Measurements from ENCODE around the gene GPR82.
A peak's percentile ranks its signal among the peaks of the same experiment; 100 is the strongest.
"Not testable (repeated sequence)": the region's sequence is repeated elsewhere in the genome, so short reads cannot be mapped to it uniquely, and the experiment has no call there.

Gene GPR82

GRCh38 chrX:41723826-41724225, at the start of gene GPR82:
TSS of gene GPR82 (plus strand) at chrX:41724181. CDS start at chrX:41727027, 2,846 bp downstream.
- DNase-seq, result no peak

GRCh38 chrX:41676361-41676760, 47.6 kb upstream of the GPR82 start:
- DNase-seq, result not testable (repeated sequence)

GRCh38 chrX:41677183-41678060, 46.6 kb upstream of the GPR82 start:
- no peak for DNase-seq

- DNase-seq, result no peak
Measured at GRCh38 chrX:41684138-41684537, 39.8 kb upstream of the GPR82 start.

GRCh38 chrX:41684940-41685339, 39.0 kb upstream of the GPR82 start:
- no peak for DNase-seq

GRCh38 chrX:41686788-41687187, 37.2 kb upstream of the GPR82 start:
- DNase-seq, result no peak

- DNase-seq, result no peak
Measured at GRCh38 chrX:41688156-41688555, 35.8 kb upstream of the GPR82 start.

- peak in 3 of 56 donors; percentile 0 to 21 (median 0) for DNase-seq
Measured at GRCh38 chrX:41688835-41689234, 35.1 kb upstream of the GPR82 start, which contains the start of gene GPR34. TSS of gene GPR34 (plus strand) at chrX:41688973. CDS start at chrX:41695634, 6,661 bp downstream.

- DNase-seq, result no peak
Measured at GRCh38 chrX:41689711-41690110, 34.3 kb upstream of the GPR82 start.

- no peak for DNase-seq
Measured at GRCh38 chrX:41692162-41692749, 31.7 kb upstream of the GPR82 start.

- no peak for DNase-seq
Measured at GRCh38 chrX:41693024-41693423, 31.0 kb upstream of the GPR82 start.

GRCh38 chrX:41695426-41695825, 28.6 kb upstream of the GPR82 start:
- no peak for DNase-seq

GRCh38 chrX:41703574-41704029, 20.4 kb upstream of the GPR82 start:
- DNase-seq, result no peak

GRCh38 chrX:41705042-41705441, 18.9 kb upstream of the GPR82 start:
- no peak for DNase-seq

- peak in 2 of 56 donors; percentile 1 for DNase-seq
Measured at GRCh38 chrX:41705680-41706374, 18.2 kb upstream of the GPR82 start.

- no peak for DNase-seq
Measured at GRCh38 chrX:41707218-41707617, 16.8 kb upstream of the GPR82 start.

- DNase-seq, result no peak
Measured at GRCh38 chrX:41708486-41708885, 15.5 kb upstream of the GPR82 start.

- no peak for DNase-seq
Measured at GRCh38 chrX:41711021-41711667, 12.8 kb upstream of the GPR82 start.

- DNase-seq, result no peak
Measured at GRCh38 chrX:41716222-41716621, 7.8 kb upstream of the GPR82 start.

GRCh38 chrX:41716767-41717473, 7.1 kb upstream of the GPR82 start:
- no peak for DNase-seq

Data from nucleus accumbens (tissue), 56 donors.